Lung (tissue), 12 donors: ENCODE results near the gene BBS10. TPM values are rescaled to one million over a fixed set of nuclear protein-coding genes. Genes with fewer than 3 reads are reported as not detected.
"Not testable (repeated sequence)": the region's sequence is repeated elsewhere in the genome, so short reads cannot be mapped to it uniquely, and the experiment has no call there.

Source experiments
- ATAC-seq: fragments of 200-7000 bp; cut with Tn5 transposase; one replicate; pipeline ENCODE4 v1.9.1; 2020; ENCODE audit warnings: moderate number of reproducible peaks; ENCODE audit not compliant: insufficient read depth, low FRiP score
- DNase-seq, 3 donors: peaks; one replicate each; pipeline ENCODE4 v3.0.0-alpha.2; 2013 to 2017
- H3K27ac ChIP-seq, 2 donors: one replicate each; pipeline ENCODE4 v1.5.1; 2013; ENCODE audit warnings: mild to moderate bottlenecking in 2 of 2, moderate library complexity in 2 of 2, control low read depth in 1 of 2, inconsistent platforms in 1 of 2, low read depth in 1 of 2, low read length in 1 of 2
- H3K27me3 ChIP-seq, 3 donors: one replicate each; pipeline ENCODE4 v1.5.1; 2013; ENCODE audit warnings: low read length in 2 of 3; ENCODE audit not compliant: control insufficient read depth in 3 of 3, insufficient read depth in 3 of 3
- H3K36me3 ChIP-seq, 4 donors: one replicate each; pipeline ENCODE4 v1.5.1; 2013; ENCODE audit warnings: low read length in 4 of 4, mild to moderate bottlenecking in 1 of 4, moderate library complexity in 1 of 4; ENCODE audit not compliant: control insufficient read depth in 4 of 4, insufficient read depth in 4 of 4
- H3K4me1 ChIP-seq, 5 donors: one replicate each; pipeline ENCODE4 v1.5.1; 2013; ENCODE audit warnings: low read length in 5 of 5, mild to moderate bottlenecking in 2 of 5, moderate library complexity in 1 of 5; ENCODE audit not compliant: control insufficient read depth in 5 of 5, insufficient read depth in 5 of 5
- H3K4me3 ChIP-seq: one replicate; pipeline ENCODE4 v1.5.1; 2013; ENCODE audit warnings: mild to moderate bottlenecking, control low read depth, moderate library complexity
- H3K9ac ChIP-seq, 2 donors: one replicate each; pipeline ENCODE4 v1.5.1; 2013; ENCODE audit warnings: low read length in 2 of 2, control low read depth in 1 of 2; ENCODE audit not compliant: insufficient read depth in 1 of 2
- H3K9me3 ChIP-seq, 4 donors: one replicate each; pipeline ENCODE4 v1.5.1; 2013; ENCODE audit warnings: low read length in 3 of 4, mild to moderate bottlenecking in 1 of 4, moderate library complexity in 1 of 4; ENCODE audit not compliant: control insufficient read depth in 4 of 4, insufficient read depth in 3 of 4
- CTCF ChIP-seq: IDR thresholded peaks from 2 replicates; pipeline ENCODE4 v1.5.1; 2012; ENCODE audit warnings: mild to moderate bottlenecking; ENCODE audit errors: control extremely low read depth, extremely low read depth
- WGBS, 2 donors: extraction: QIAGEN DNeasy Blood & Tissue Kit; methylation state at CpG; one replicate each; pipeline ENCODE4 v1.1.7; 2013; 5-methylcytosine and 5-hydroxymethylcytosine counted together
- polyA plus RNA-seq, 2 donors: library from polyadenylated mRNA; stranded (reverse); fragments of 200-250 nt; gene quantifications; one replicate each; pipeline ENCODE4 v1.2.1, GENCODE V29; 2013
- total RNA-seq, 2 donors: library from RNA; depleted of rRNA in 1 of 2; stranded (reverse); fragments of >200 nt in 1 of 2; gene quantifications; one replicate each; pipeline ENCODE4 v1.2.1, GENCODE V29; 2014 to 2021
- donor health status: control.
- donor health status: control.
- donor health status: Bipolar disorder and iron deficiency.
- donor health status: healthy.
- donor health status: DM: yes; HTN: yes; CAD: no.

Gene BBS10
- total and polyA plus RNA-seq, 4 donors = 5.1 to 28.9 (median 8.8) TPM

DNA sequence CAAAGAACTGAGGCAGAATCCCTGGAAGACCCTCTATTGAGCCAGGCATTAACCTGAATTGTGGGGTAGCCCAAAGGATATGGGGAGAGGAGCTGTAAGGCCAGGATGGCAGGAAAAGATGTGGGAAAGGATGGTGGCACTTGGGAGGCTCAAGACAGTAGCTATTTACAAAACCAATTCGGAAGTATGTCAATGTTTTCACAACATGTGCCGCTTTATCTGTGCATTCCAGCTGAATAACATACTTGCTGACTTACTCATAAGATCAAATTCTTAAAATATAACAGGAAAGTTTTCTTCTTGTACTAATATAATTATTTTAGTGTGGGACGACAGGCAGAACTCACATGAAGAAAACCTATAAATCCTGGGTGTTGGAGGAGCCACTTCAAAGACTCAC, 10.6 kb downstream of the BBS10 start:
- H3K4me3 ChIP-seq = no peak overlapping the region
- H3K4me1 ChIP-seq = no peaks in the 10 kb centered on the region
- no peak overlapping the region for H3K9ac ChIP-seq
- no peak for DNase-seq
- no peak overlapping the region for H3K27ac ChIP-seq
- TF ChIP-seq CTCF = no peak
- WGBS, 2 donors = 78 to 89% methylated on average over 3 of the region's 3 CpGs
- H3K9me3 ChIP-seq = no peaks in the 10 kb centered on the region
- H3K36me3 ChIP-seq = no peaks in the 10 kb centered on the region
- H3K27me3 ChIP-seq = no peaks in the 10 kb centered on the region
- ATAC-seq = no peak

DNA sequence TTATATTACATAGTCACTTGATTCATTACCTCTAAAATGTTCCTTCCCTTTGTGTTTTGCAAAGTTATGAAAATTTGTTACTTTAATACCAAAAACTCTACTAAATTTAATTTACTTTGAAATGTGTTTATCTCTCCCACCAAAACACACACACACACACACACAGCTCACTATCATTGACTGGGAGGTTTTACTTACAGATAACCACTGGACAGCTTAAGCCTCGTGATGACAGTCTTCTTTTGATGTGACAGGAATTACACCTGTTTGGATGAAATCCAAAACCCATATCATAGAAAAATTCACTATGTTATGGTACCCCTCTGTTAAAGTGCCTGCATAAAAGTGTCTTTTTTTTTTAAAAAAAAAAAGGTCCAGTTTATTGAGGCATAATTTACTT, 15.6 kb downstream of the BBS10 start:
- DNase-seq (no peak), ATAC-seq (no peak)
- no peak for TF ChIP-seq CTCF
- H3K4me1 ChIP-seq = no peaks in the 10 kb centered on the region
- H3K9me3 ChIP-seq = peaks cover 0 to 3% (median under 1%) of the 10 kb centered on the region in 4 donors
- H3K27ac ChIP-seq = no peak overlapping the region
- no peak overlapping the region for H3K4me3 ChIP-seq
- no peaks in the 10 kb centered on the region for H3K36me3 ChIP-seq
- H3K9ac ChIP-seq = no peak overlapping the region
- no peaks in the 10 kb centered on the region for H3K27me3 ChIP-seq
- 43 to 56% methylated on average over 1 of the region's 1 CpG for WGBS, 2 donors

GRCh38 chr12:76329606-76330005, 18.6 kb downstream of the BBS10 start:
- Histone ChIP-seq H3K4me3 (no peak overlapping the region), H3K27ac (no peak overlapping the region), H3K27me3 (no peaks in the 10 kb centered on the region), H3K36me3 (no peaks in the 10 kb centered on the region), H3K4me1 (no peaks in the 10 kb centered on the region), H3K9ac (no peak overlapping the region), H3K9me3 (peaks cover 0 to 5% (median under 1%) of the 10 kb centered on the region in 4 donors)
- DNase-seq (no peak), ATAC-seq (no peak)
- TF ChIP-seq CTCF = no peak
- WGBS, 2 donors = 95 to 97% methylated on average over 5 of the region's 5 CpGs

- TF ChIP-seq CTCF = no peak
- Histone ChIP-seq H3K27me3 (no peaks in the 10 kb centered on the region), H3K9me3 (peaks cover 0 to 5% (median under 1%) of the 10 kb centered on the region in 4 donors), H3K27ac (no peak overlapping the region), H3K4me1 (no peaks in the 10 kb centered on the region), H3K9ac (no peak overlapping the region), H3K4me3 (no peak overlapping the region), H3K36me3 (no peaks in the 10 kb centered on the region)
- ATAC-seq = no peak
- WGBS, 2 donors = 91 to 93% methylated on average over 2 of the region's 2 CpGs
- DNase-seq = no peak
Observed at GRCh38 chr12:76329159-76329558, 19.1 kb downstream of the BBS10 start.

GRCh38 chr12:76319595-76320319, 28.5 kb downstream of the BBS10 start:
- not testable (repeated sequence) for H3K27me3 ChIP-seq, H3K4me3 ChIP-seq, H3K9ac ChIP-seq, ATAC-seq, H3K36me3 ChIP-seq, DNase-seq, H3K27ac ChIP-seq, H3K4me1 ChIP-seq, H3K9me3 ChIP-seq
- 74 to 87% methylated on average over 29 to 30 of the region's 32 CpGs for WGBS, 2 donors
